Measurements from ENCODE around the gene TLR1.
"Not testable (repeated sequence)": the region's sequence is repeated elsewhere in the genome, so short reads cannot be mapped to it uniquely, and the experiment has no call there.

Gene TLR1

DNA sequence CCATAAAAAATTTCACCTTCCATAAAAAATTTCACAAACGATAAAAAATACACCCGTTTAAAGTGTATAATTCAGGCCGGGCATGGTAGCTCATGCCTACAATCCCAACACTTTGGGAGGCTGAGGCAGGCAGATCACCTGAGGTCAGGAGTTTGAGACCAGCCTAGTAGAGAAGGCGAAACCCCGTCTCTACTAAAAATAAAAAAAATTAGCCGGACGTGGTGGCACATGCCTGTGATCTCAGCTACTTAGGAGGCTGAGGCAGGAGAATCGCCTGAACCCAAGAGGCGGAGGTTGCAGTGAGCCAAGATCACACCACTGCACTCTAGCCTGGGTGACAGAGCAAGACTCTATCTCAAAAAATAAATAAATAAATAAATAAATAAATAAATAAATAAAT, 1.7 kb upstream of the TLR1 start:
- not testable (repeated sequence) for H3K9ac ChIP-seq (ENCODE audit: low read length in 2 of 2); H3K27ac ChIP-seq (ENCODE audit: low read length); H3K27me3 ChIP-seq (ENCODE audit: control insufficient read depth in 1 of 2, insufficient read depth in 2 of 2, low read length in 2 of 2); H3K36me3 ChIP-seq (ENCODE audit: control insufficient read depth in 2 of 2, insufficient read depth in 2 of 2, low read length in 2 of 2); H3K4me1 ChIP-seq (ENCODE audit: control insufficient read depth, insufficient read depth, low read length); H3K9me3 ChIP-seq (ENCODE audit: control insufficient read depth in 2 of 2, low read length in 2 of 2); H3K4me3 ChIP-seq (ENCODE audit: low read length in 2 of 2)

DNA sequence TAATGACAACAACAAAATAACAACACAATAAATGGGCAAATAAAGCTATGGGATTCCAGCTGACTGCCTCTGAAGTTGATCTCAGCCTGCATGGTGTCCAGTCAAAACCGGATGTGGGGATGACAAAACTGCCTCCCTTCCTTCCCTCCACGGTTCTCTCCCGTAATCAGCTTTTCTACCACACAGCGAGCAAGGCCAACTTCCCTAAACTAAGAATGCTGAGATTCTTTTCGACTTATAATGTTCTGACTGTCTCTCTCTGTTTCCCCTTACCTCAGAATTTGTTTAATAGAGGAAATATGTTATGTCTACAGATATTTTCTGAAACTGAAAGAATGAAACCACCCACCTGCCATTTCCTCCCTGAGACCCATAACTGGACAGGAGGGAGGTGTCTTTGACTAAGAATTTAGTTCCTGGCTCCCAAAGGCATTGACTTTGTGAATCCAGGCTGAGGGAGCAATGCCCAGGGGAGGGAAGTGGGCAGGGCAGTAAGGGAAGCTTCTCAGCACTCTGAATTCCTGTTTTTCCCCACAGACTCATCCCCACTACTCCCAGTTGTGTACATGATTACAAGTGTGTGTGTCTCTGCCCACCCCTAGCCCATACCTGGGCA, 1.0 kb upstream of the TLR1 start:
- Histone ChIP-seq H3K9ac (ENCODE audit: low read length in 2 of 2) (peak overlapping the region in 1 of 2 donors; percentile 36), H3K4me1 (ENCODE audit: control insufficient read depth, insufficient read depth, low read length) (peaks cover 9% of the 10 kb centered on the region), H3K9me3 (ENCODE audit: control insufficient read depth in 2 of 2, low read length in 2 of 2) (no peaks in the 10 kb centered on the region), H3K27me3 (ENCODE audit: control insufficient read depth in 1 of 2, insufficient read depth in 2 of 2, low read length in 2 of 2) (no peaks in the 10 kb centered on the region), H3K4me3 (ENCODE audit: low read length in 2 of 2) (peak overlapping the region; percentile 3 to 57), H3K36me3 (ENCODE audit: control insufficient read depth in 2 of 2, insufficient read depth in 2 of 2, low read length in 2 of 2) (peaks cover 0 to 2% of the 10 kb centered on the region in 2 donors), H3K27ac (ENCODE audit: low read length) (peak overlapping the region; percentile 4)

DNA sequence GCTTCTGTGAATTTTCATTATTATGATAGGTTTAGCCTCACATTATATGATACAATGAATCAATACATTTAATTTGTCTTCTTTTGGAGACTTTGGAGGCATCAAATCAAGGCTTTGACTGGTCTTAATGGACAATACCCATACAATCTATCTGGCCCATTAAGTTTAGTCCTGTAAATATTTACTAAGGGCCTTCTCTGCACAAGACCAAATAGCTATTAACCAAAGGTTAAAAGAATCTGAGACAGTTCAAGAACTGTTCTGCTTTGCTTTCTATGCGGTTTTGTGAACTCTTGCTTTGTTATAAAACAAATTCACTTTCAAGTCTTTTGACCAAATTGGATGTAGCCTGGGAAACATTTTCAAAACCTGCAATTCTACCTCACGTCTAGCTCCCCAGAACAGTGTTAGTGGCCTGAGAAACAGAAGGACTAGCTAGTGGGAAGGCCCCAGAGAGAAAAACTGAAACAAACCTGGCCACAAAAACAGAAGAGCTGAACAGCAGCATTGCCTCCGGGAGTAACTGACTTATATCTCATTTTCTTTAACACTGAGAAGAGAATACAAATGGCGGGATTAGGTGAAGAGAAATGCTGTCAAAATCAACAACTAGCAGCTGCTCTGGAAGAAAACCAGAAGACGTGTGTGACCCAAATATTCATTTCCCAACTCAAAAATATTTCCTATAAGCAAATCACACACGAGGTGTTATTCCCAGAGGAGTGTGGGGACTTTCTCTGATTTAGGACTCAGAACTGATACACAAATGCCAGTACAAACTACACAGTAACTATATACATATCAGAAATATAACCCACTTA, 548 bp downstream of the TLR1 start:
- Histone ChIP-seq H3K4me1 (ENCODE audit: control insufficient read depth, insufficient read depth, low read length) (peaks cover 9% of the 10 kb centered on the region), H3K9me3 (ENCODE audit: control insufficient read depth in 2 of 2, low read length in 2 of 2) (no peaks in the 10 kb centered on the region), H3K9ac (ENCODE audit: low read length in 2 of 2) (peak overlapping the region; percentile 47 to 58), H3K27ac (ENCODE audit: low read length) (peak overlapping the region; percentile 62), H3K27me3 (ENCODE audit: control insufficient read depth in 1 of 2, insufficient read depth in 2 of 2, low read length in 2 of 2) (no peaks in the 10 kb centered on the region), H3K4me3 (ENCODE audit: low read length in 2 of 2) (peak overlapping the region; percentile 64 to 68), H3K36me3 (ENCODE audit: control insufficient read depth in 2 of 2, insufficient read depth in 2 of 2, low read length in 2 of 2) (peaks cover 14 to 16% of the 10 kb centered on the region in 2 donors)

DNA sequence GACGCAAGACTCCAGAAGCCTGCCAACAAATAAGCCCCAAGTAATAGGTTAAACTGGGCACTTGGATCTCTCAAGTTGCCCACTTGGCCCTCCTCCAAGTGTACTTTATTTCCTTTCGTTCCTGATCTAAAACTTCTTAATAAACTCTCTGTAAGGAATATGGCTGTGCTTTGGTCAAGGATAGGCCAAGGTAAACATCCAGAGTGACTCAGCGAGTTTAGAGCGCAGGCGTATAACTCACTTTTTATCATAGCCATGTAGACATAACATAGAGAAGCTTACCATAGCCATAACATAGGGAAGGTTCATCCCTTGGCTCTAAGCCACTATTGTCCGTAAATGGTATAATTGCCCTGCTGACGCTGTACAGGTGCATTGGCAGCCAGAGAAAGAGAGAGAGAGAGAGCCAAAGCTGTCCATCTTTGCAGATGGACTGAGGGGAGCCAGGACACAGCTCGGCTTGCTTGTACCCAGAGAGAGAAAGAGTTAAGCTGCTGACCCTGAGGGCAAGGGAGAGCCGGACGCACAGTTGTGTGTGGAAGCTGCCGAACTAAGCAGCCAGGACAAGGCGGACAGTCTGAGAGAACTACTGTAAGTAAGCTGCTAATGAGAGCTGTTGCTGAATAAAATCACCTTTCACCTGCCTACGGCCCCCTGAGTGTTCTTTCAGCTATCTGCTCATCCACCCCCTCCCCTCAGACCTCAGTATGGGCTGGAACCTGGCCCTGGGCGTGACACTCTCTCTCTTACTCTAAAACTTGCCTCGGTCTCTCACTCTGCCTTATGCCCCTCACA, 1.8 kb downstream of the TLR1 start:
- H3K27me3 ChIP-seq (ENCODE audit: control insufficient read depth in 1 of 2, insufficient read depth in 2 of 2, low read length in 2 of 2): no peaks in the 10 kb centered on the region
- H3K36me3 ChIP-seq (ENCODE audit: control insufficient read depth in 2 of 2, insufficient read depth in 2 of 2, low read length in 2 of 2): peaks cover 18 to 23% of the 10 kb centered on the region in 2 donors
- peak overlapping the region in 1 of 2 donors; percentile 22 for H3K4me3 ChIP-seq (ENCODE audit: low read length in 2 of 2)
- H3K9ac ChIP-seq (ENCODE audit: low read length in 2 of 2): no peak overlapping the region
- H3K4me1 ChIP-seq (ENCODE audit: control insufficient read depth, insufficient read depth, low read length): peaks cover 9% of the 10 kb centered on the region
- H3K27ac ChIP-seq (ENCODE audit: low read length): no peak overlapping the region
- peaks cover 0 to 2% of the 10 kb centered on the region in 2 donors for H3K9me3 ChIP-seq (ENCODE audit: control insufficient read depth in 2 of 2, low read length in 2 of 2)

DNA sequence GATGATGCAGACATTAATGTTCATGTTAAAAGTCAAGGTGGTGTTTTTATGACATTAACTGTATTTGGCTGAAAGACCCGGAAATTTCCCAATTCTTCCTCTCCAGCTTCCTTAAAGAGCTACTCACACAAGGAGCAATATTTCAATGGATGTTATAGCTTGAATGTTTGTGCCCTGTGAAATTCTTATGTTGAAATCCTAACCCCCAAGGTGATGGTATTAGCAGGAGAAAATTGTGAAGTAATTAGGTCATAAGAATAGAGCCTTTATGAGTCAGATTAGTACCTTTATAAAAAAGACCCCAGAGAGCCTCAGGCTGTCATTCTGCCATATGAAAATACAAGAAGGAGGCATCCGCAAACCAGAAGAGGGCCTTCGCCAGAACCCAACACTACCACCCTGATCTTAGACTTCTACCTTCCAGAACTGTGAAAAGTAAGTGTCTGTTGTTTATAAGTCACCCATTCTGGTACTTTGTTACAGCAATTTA, 3.6 kb downstream of the TLR1 start:
- no peak overlapping the region for H3K4me3 ChIP-seq (ENCODE audit: low read length in 2 of 2)
- H3K4me1 ChIP-seq (ENCODE audit: control insufficient read depth, insufficient read depth, low read length): peaks cover 9% of the 10 kb centered on the region
- no peak overlapping the region for H3K27ac ChIP-seq (ENCODE audit: low read length)
- peaks cover 0 to 2% of the 10 kb centered on the region in 2 donors for H3K9me3 ChIP-seq (ENCODE audit: control insufficient read depth in 2 of 2, low read length in 2 of 2)
- peaks cover 18 to 23% of the 10 kb centered on the region in 2 donors for H3K36me3 ChIP-seq (ENCODE audit: control insufficient read depth in 2 of 2, insufficient read depth in 2 of 2, low read length in 2 of 2)
- H3K27me3 ChIP-seq (ENCODE audit: control insufficient read depth in 1 of 2, insufficient read depth in 2 of 2, low read length in 2 of 2): no peaks in the 10 kb centered on the region
- H3K9ac ChIP-seq (ENCODE audit: low read length in 2 of 2): no peak overlapping the region

DNA sequence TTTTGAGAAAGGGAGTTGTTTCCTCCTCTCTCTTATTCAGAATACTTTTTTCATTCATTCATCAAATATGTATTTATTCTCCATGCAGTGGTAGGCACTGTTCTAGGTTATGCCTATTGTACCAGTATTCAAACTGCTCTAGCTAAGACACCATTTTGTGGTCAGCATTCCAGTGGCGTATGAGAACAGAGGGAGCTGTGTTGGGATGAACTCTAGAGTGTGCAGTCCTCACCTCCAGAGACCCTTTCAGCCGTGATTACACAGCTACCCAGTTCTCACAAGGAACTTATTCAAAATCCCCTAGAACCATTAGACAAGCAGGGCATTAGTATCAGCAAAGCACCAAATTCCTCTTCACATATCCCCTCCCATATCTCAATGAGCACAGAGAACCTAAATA, 4.2 kb downstream of the TLR1 start:
- Histone ChIP-seq H3K4me3 (ENCODE audit: low read length in 2 of 2) (no peak overlapping the region), H3K36me3 (ENCODE audit: control insufficient read depth in 2 of 2, insufficient read depth in 2 of 2, low read length in 2 of 2) (peaks cover 18 to 23% of the 10 kb centered on the region in 2 donors)

DNA sequence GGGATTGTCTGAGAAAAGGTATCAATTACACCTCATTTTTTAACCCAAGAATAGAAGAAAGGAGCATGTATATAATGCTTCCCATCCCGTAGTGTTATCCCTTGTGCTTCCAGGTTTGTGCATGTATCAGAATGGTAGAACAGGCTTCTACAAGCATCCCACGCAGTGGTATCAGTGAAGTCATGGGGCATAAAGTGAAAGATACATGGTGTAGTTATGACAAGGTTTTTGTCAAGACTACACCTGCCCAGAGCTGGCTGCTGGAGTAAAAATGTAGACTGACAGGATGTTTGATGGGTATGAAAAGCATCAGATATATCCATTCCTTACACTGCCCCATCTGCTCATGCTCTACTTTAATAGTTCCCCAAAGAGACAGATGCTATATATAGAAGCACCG, 9.5 kb downstream of the TLR1 start:
- Histone ChIP-seq H3K4me1 (ENCODE audit: control insufficient read depth, insufficient read depth, low read length) (no peaks in the 10 kb centered on the region), H3K36me3 (ENCODE audit: control insufficient read depth in 2 of 2, insufficient read depth in 2 of 2, low read length in 2 of 2) (peaks cover 13 to 15% of the 10 kb centered on the region in 2 donors), H3K9me3 (ENCODE audit: control insufficient read depth in 2 of 2, low read length in 2 of 2) (peaks cover 0 to 3% of the 10 kb centered on the region in 2 donors), H3K9ac (ENCODE audit: low read length in 2 of 2) (no peak overlapping the region), H3K4me3 (ENCODE audit: low read length in 2 of 2) (no peak overlapping the region), H3K27me3 (ENCODE audit: control insufficient read depth in 1 of 2, insufficient read depth in 2 of 2, low read length in 2 of 2) (no peaks in the 10 kb centered on the region), H3K27ac (ENCODE audit: low read length) (no peak overlapping the region)

More for the DNA sequence above, 4.2 kb downstream of the TLR1 start:
- H3K9me3 ChIP-seq (ENCODE audit: control insufficient read depth in 2 of 2, low read length in 2 of 2): peaks cover 0 to 2% of the 10 kb centered on the region in 2 donors
- peaks cover 3% of the 10 kb centered on the region for H3K4me1 ChIP-seq (ENCODE audit: control insufficient read depth, insufficient read depth, low read length)
- H3K9ac ChIP-seq (ENCODE audit: low read length in 2 of 2): no peak overlapping the region
- no peaks in the 10 kb centered on the region for H3K27me3 ChIP-seq (ENCODE audit: control insufficient read depth in 1 of 2, insufficient read depth in 2 of 2, low read length in 2 of 2)
- H3K27ac ChIP-seq (ENCODE audit: low read length): no peak overlapping the region

DNA sequence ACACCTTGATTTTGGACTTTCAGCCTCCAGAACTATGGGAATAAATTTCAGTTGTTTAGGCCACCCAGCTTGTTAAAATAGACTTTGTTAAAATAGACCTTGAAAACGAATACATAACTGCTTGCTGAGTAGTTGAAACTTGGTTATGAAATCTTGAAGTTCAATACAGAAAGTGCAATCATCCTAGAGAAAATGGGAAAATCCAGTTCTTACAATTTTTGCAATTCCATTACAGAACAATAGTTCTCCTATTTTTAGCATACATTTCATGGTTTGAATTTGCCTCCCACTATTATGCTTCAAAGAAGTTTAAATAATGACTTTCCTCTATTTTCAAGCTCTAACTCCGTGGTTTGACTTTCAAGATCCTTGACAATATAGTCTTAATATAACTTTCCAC, 10.5 kb downstream of the TLR1 start:
- Histone ChIP-seq H3K27ac (ENCODE audit: low read length) (no peak overlapping the region), H3K4me1 (ENCODE audit: control insufficient read depth, insufficient read depth, low read length) (no peaks in the 10 kb centered on the region)

DNA sequence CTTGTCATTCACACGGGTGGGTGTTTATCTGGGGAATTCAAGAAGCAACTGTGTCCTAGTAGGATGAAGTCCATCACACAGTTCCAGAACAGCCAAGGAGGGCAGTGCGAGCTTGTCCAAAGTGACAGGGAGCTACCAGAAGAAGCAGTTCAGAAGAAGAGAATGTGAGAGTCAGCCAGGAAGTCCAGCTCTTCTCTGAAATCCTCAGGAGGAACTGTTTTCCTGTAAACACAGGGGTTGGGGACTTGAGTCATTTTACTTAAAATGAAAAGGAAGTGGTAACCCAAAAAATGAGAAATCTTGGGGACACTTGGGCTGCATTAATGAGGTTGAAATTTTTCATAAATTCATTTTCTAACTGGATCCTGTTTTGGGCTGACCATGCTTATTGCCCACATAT, 13.6 kb downstream of the TLR1 start:
- Histone ChIP-seq H3K27me3 (ENCODE audit: control insufficient read depth in 1 of 2, insufficient read depth in 2 of 2, low read length in 2 of 2) (no peaks in the 10 kb centered on the region), H3K36me3 (ENCODE audit: control insufficient read depth in 2 of 2, insufficient read depth in 2 of 2, low read length in 2 of 2) (no peaks in the 10 kb centered on the region), H3K9ac (ENCODE audit: low read length in 2 of 2) (no peak overlapping the region), H3K4me3 (ENCODE audit: low read length in 2 of 2) (no peak overlapping the region), H3K9me3 (ENCODE audit: control insufficient read depth in 2 of 2, low read length in 2 of 2) (peaks cover 0 to 3% of the 10 kb centered on the region in 2 donors), H3K4me1 (ENCODE audit: control insufficient read depth, insufficient read depth, low read length) (no peaks in the 10 kb centered on the region), H3K27ac (ENCODE audit: low read length) (no peak overlapping the region)

More for the DNA sequence above, 10.5 kb downstream of the TLR1 start:
- no peaks in the 10 kb centered on the region for H3K27me3 ChIP-seq (ENCODE audit: control insufficient read depth in 1 of 2, insufficient read depth in 2 of 2, low read length in 2 of 2)
- no peak overlapping the region for H3K9ac ChIP-seq (ENCODE audit: low read length in 2 of 2)
- peaks cover 4 to 6% of the 10 kb centered on the region in 2 donors for H3K36me3 ChIP-seq (ENCODE audit: control insufficient read depth in 2 of 2, insufficient read depth in 2 of 2, low read length in 2 of 2)
- peaks cover 0 to 5% of the 10 kb centered on the region in 2 donors for H3K9me3 ChIP-seq (ENCODE audit: control insufficient read depth in 2 of 2, low read length in 2 of 2)
- no peak overlapping the region for H3K4me3 ChIP-seq (ENCODE audit: low read length in 2 of 2)

DNA sequence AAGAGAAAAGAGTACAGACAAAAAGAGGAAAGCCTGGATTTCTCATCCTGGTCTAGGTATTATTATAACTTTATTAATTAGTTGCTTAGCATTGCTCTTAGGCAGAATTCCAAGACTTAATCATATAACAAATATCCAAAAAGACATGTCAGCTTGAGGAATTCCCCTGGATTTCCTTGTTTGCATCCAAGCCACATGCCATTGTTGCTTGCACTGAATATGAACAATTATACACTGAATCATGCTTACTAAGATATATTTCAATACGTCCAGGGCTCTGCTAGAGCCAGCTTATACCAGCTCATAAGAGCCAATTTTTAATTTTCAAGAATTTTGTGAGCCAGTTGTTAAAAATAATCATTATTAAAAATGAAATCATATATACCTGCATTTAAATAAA, 16.3 kb downstream of the TLR1 start:
- no peak overlapping the region for H3K27ac ChIP-seq (ENCODE audit: low read length)
- peaks cover 0 to 3% of the 10 kb centered on the region in 2 donors for H3K9me3 ChIP-seq (ENCODE audit: control insufficient read depth in 2 of 2, low read length in 2 of 2)
- H3K27me3 ChIP-seq (ENCODE audit: control insufficient read depth in 1 of 2, insufficient read depth in 2 of 2, low read length in 2 of 2): no peaks in the 10 kb centered on the region

More for the DNA sequence above, 16.3 kb downstream of the TLR1 start:
- H3K4me1 ChIP-seq (ENCODE audit: control insufficient read depth, insufficient read depth, low read length): no peaks in the 10 kb centered on the region
- H3K9ac ChIP-seq (ENCODE audit: low read length in 2 of 2): no peak overlapping the region
- no peaks in the 10 kb centered on the region for H3K36me3 ChIP-seq (ENCODE audit: control insufficient read depth in 2 of 2, insufficient read depth in 2 of 2, low read length in 2 of 2)
- no peak overlapping the region for H3K4me3 ChIP-seq (ENCODE audit: low read length in 2 of 2)
